GM12892 (cell line): ENCODE measurements around the gene ZNF337.

Experiments
- POLR2A ChIP-seq: IDR thresholded peaks from 2 replicates; pipeline ENCODE4 v1.6.1; 2011; ENCODE audit warnings: low read depth, low read length, control low read depth
- POLR2AphosphoS5 ChIP-seq: IDR thresholded peaks from 2 replicates; pipeline ENCODE4 v1.6.1; 2011; ENCODE audit warnings: low read depth, low read length, control low read depth
- TAF1 ChIP-seq: IDR thresholded peaks from 2 replicates; pipeline ENCODE4 v1.6.1; 2011; ENCODE audit warnings: low read depth, mild to moderate bottlenecking, control low read depth, low read length, borderline replicate concordance

- TF ChIP-seq POLR2A (no peak), TAF1 (no peak), POLR2AphosphoS5 (no peak)
These were observed 10.3 kb downstream of the ZNF337 start for GRCh38 chr20:25686081-25687067.
